Activated gamma-delta T cell treated with anti-CD3 and anti-CD28 coated beads, Interleukin-2, amount 50 U/mL, for 16 hours (primary cell): Measurements from ENCODE around the gene ATF2.

Source experiments
- DNase-seq: peaks from one replicate; pipeline ENCODE4 v3.0.0-alpha.2; 2020; ENCODE audit warnings: low read depth

ATF2 gene

DNA sequence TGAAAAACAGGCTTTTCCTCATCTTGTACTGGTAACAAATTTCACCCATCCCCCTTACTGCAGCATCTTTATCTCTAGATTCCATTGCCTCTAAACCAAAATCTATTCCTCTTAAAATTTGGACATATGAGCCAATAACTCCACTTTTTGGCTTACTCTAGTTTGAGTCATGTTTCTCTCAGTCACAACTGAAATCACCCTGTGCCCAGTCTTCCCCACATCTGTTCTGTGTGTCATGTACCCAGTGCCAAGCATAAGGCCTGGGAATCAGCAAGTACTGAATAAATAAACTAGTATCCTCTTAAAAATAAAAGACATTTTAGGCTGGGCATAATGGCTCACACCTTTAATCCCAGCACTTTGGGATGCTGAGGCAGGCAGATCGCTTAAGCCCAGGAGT, 142.1 kb downstream of the ATF2 start:
- no peak for DNase-seq

- DNase-seq: no peak
Measured at GRCh38 chr2:175025233-175025632, 142.8 kb downstream of the ATF2 start.

GRCh38 chr2:175022923-175023322, 145.1 kb downstream of the ATF2 start:
- no peak for DNase-seq
